HG02798 (cell line): ENCODE data around the gene SYT1.
"Not testable (repeated sequence)": the region's sequence is repeated elsewhere in the genome, so short reads cannot be mapped to it uniquely, and the experiment has no call there.

Source experiments
- ATAC-seq: cut with Tn5 transposase; IDR thresholded peaks from one replicate; pipeline ENCODE4 v1.9.1; 2021; ENCODE audit warnings: mild to moderate bottlenecking; ENCODE audit not compliant: unreplicated experiment, poor library complexity

SYT1 gene

GRCh38 chr12:79194595-79194994 lies 330.0 kb downstream of the SYT1 start:
- no peak for ATAC-seq

GRCh38 chr12:79199166-79199565 lies 334.6 kb downstream of the SYT1 start:
- ATAC-seq: no peak

GRCh38 chr12:79200176-79200575 lies 335.6 kb downstream of the SYT1 start:
- no peak for ATAC-seq

GRCh38 chr12:79203058-79203647 lies 338.6 kb downstream of the SYT1 start:
- ATAC-seq: no peak

GRCh38 chr12:79206871-79207270 lies 342.3 kb downstream of the SYT1 start:
- ATAC-seq: no peak

GRCh38 chr12:79210403-79210802 lies 345.8 kb downstream of the SYT1 start:
- not testable (repeated sequence) for ATAC-seq

GRCh38 chr12:79217306-79217705 lies 352.7 kb downstream of the SYT1 start:
- no peak for ATAC-seq

- no peak for ATAC-seq
These were observed 358.6 kb downstream of the SYT1 start for GRCh38 chr12:79223210-79223609.

- ATAC-seq: no peak
These were observed 359.2 kb downstream of the SYT1 start for GRCh38 chr12:79223761-79224160.

GRCh38 chr12:79227091-79227490 lies 362.5 kb downstream of the SYT1 start:
- no peak for ATAC-seq

- ATAC-seq: no peak
These were observed 363.1 kb downstream of the SYT1 start for GRCh38 chr12:79227646-79228045.

- ATAC-seq: peak; percentile 82
These were observed 368.8 kb downstream of the SYT1 start for GRCh38 chr12:79233341-79233781.

GRCh38 chr12:79236920-79237319 lies 372.3 kb downstream of the SYT1 start:
- no peak for ATAC-seq

- ATAC-seq: no peak
These were observed 373.7 kb downstream of the SYT1 start for GRCh38 chr12:79238246-79238645.

GRCh38 chr12:79247494-79247893 lies 382.9 kb downstream of the SYT1 start:
- no peak for ATAC-seq

GRCh38 chr12:79250186-79250585 lies 385.6 kb downstream of the SYT1 start:
- ATAC-seq: no peak

GRCh38 chr12:79250960-79251755 lies 386.6 kb downstream of the SYT1 start:
- ATAC-seq: no peak

GRCh38 chr12:79252358-79253075 lies 387.9 kb downstream of the SYT1 start:
- no peak for ATAC-seq

- ATAC-seq: no peak
These were observed 390.7 kb downstream of the SYT1 start for GRCh38 chr12:79255288-79255687.

- no peak for ATAC-seq
These were observed 396.3 kb downstream of the SYT1 start for GRCh38 chr12:79260923-79261322.

GRCh38 chr12:79262938-79263337 lies 398.4 kb downstream of the SYT1 start:
- ATAC-seq: no peak
